Measurements from ENCODE around the gene ATE1.
"Not testable (repeated sequence)": the region's sequence is repeated elsewhere in the genome, so short reads cannot be mapped to it uniquely, and the experiment has no call there.

ATE1 gene

GRCh38 chr10:121831777-121832176 is 96.1 kb downstream of the ATE1 start:
- DNase-seq (ENCODE audit: low spot score) = no peak

GRCh38 chr10:121831237-121831636 is 96.6 kb downstream of the ATE1 start:
- DNase-seq (ENCODE audit: low spot score) = no peak

GRCh38 chr10:121830101-121830500 is 97.7 kb downstream of the ATE1 start:
- no peak for DNase-seq (ENCODE audit: low spot score)

GRCh38 chr10:121828045-121828444 is 99.8 kb downstream of the ATE1 start:
- no peak for DNase-seq (ENCODE audit: low spot score)

GRCh38 chr10:121826773-121827172 is 101.1 kb downstream of the ATE1 start:
- not testable (repeated sequence) for DNase-seq (ENCODE audit: low spot score)

GRCh38 chr10:121823993-121824463 is 103.8 kb downstream of the ATE1 start:
- DNase-seq (ENCODE audit: low spot score) = peak; percentile 59

- DNase-seq (ENCODE audit: low spot score) = no peak
Observed at GRCh38 chr10:121822724-121823123, 105.1 kb downstream of the ATE1 start.

- DNase-seq (ENCODE audit: low spot score) = no peak
Observed at GRCh38 chr10:121822180-121822579, 105.7 kb downstream of the ATE1 start.

- no peak for DNase-seq (ENCODE audit: low spot score)
Observed at GRCh38 chr10:121819049-121819448, 108.8 kb downstream of the ATE1 start.

- no peak for DNase-seq (ENCODE audit: low spot score)
Observed at GRCh38 chr10:121818599-121818998, 109.2 kb downstream of the ATE1 start.

GRCh38 chr10:121816197-121816596 is 111.6 kb downstream of the ATE1 start:
- no peak for DNase-seq (ENCODE audit: low spot score)

GRCh38 chr10:121813857-121814256 is 114.0 kb downstream of the ATE1 start:
- no peak for DNase-seq (ENCODE audit: low spot score)

- peak; percentile 71 for DNase-seq (ENCODE audit: low spot score)
Observed at GRCh38 chr10:121813211-121813815, 114.5 kb downstream of the ATE1 start.

- DNase-seq (ENCODE audit: low spot score) = no peak
Observed at GRCh38 chr10:121812031-121812430, 115.8 kb downstream of the ATE1 start.

- no peak for DNase-seq (ENCODE audit: low spot score)
Observed at GRCh38 chr10:121811386-121811785, 116.4 kb downstream of the ATE1 start.

GRCh38 chr10:121808835-121809234 is 119.0 kb downstream of the ATE1 start:
- DNase-seq (ENCODE audit: low spot score) = no peak

- DNase-seq (ENCODE audit: low spot score) = no peak
Observed at GRCh38 chr10:121804460-121804859, 123.4 kb downstream of the ATE1 start.

- DNase-seq (ENCODE audit: low spot score) = no peak
Observed at GRCh38 chr10:121803611-121804010, 124.2 kb downstream of the ATE1 start.

GRCh38 chr10:121800831-121801230 is 127.0 kb downstream of the ATE1 start:
- DNase-seq (ENCODE audit: low spot score) = no peak

- no peak for DNase-seq (ENCODE audit: low spot score)
Observed at GRCh38 chr10:121800146-121800545, 127.7 kb downstream of the ATE1 start.

GRCh38 chr10:121797490-121797889 is 130.3 kb downstream of the ATE1 start:
- no peak for DNase-seq (ENCODE audit: low spot score)

- DNase-seq (ENCODE audit: low spot score) = no peak
Observed at GRCh38 chr10:121796342-121796741, 131.5 kb downstream of the ATE1 start.

- peak; percentile 26 for DNase-seq (ENCODE audit: low spot score)
Observed at GRCh38 chr10:121792198-121792597, 135.6 kb downstream of the ATE1 start.

- DNase-seq (ENCODE audit: low spot score) = no peak
Observed at GRCh38 chr10:121791761-121792160, 136.1 kb downstream of the ATE1 start.
